Measurements from ENCODE around the gene TBX1.
"Not testable (repeated sequence)": the region's sequence is repeated elsewhere in the genome, so short reads cannot be mapped to it uniquely, and the experiment has no call there.

TBX1 gene

GRCh38 chr22:19765477-19766239, 5.1 kb downstream of the TBX1 start:
- DNase-seq, result no peak

- no peak for DNase-seq
Observed at GRCh38 chr22:19766240-19766510, 5.6 kb downstream of the TBX1 start.

- DNase-seq, result no peak
Observed at GRCh38 chr22:19766511-19767426, 6.2 kb downstream of the TBX1 start.

GRCh38 chr22:19767427-19768341, 7.1 kb downstream of the TBX1 start:
- DNase-seq, result no peak

- DNase-seq, result no peak
Observed at GRCh38 chr22:19769393-19769715, 8.8 kb downstream of the TBX1 start.

GRCh38 chr22:19770349-19771220, 10.0 kb downstream of the TBX1 start:
- DNase-seq, result no peak

- no peak for DNase-seq
Observed at GRCh38 chr22:19772422-19772672, 11.8 kb downstream of the TBX1 start.

GRCh38 chr22:19772673-19773469, 12.3 kb downstream of the TBX1 start:
- no peak for DNase-seq

- no peak for DNase-seq
Observed at GRCh38 chr22:19773470-19774040, 13.0 kb downstream of the TBX1 start.

- no peak for DNase-seq
Observed at GRCh38 chr22:19774628-19775027, 14.1 kb downstream of the TBX1 start.

- no peak for DNase-seq
Observed at GRCh38 chr22:19775496-19776325, 15.1 kb downstream of the TBX1 start.

GRCh38 chr22:19776433-19777031, 16.0 kb downstream of the TBX1 start:
- DNase-seq, result no peak

GRCh38 chr22:19777192-19777591, 16.6 kb downstream of the TBX1 start:
- not testable (repeated sequence) for DNase-seq

- DNase-seq, result no peak
Observed at GRCh38 chr22:19779011-19779421, 18.4 kb downstream of the TBX1 start.

GRCh38 chr22:19779685-19780268, 19.2 kb downstream of the TBX1 start:
- DNase-seq, result no peak

GRCh38 chr22:19782533-19782932, 22.0 kb downstream of the TBX1 start:
- no peak for DNase-seq

- DNase-seq, result no peak
Observed at GRCh38 chr22:19783586-19784383, 23.2 kb downstream of the TBX1 start.

Measured in C1 segment of cervical spinal cord (tissue), 14 donors.